Measurements from ENCODE around the gene TOGARAM2. TPM values are rescaled to one million over a fixed set of nuclear protein-coding genes. Genes with fewer than 3 reads are reported as not detected.

Gene TOGARAM2
- total and polyA plus RNA-seq, 2 of the 13 experiments (the other 11 are each of a cell fraction or from before 2014, with no cell fraction given), result under 0.01 to 0.05 TPM

DNA sequence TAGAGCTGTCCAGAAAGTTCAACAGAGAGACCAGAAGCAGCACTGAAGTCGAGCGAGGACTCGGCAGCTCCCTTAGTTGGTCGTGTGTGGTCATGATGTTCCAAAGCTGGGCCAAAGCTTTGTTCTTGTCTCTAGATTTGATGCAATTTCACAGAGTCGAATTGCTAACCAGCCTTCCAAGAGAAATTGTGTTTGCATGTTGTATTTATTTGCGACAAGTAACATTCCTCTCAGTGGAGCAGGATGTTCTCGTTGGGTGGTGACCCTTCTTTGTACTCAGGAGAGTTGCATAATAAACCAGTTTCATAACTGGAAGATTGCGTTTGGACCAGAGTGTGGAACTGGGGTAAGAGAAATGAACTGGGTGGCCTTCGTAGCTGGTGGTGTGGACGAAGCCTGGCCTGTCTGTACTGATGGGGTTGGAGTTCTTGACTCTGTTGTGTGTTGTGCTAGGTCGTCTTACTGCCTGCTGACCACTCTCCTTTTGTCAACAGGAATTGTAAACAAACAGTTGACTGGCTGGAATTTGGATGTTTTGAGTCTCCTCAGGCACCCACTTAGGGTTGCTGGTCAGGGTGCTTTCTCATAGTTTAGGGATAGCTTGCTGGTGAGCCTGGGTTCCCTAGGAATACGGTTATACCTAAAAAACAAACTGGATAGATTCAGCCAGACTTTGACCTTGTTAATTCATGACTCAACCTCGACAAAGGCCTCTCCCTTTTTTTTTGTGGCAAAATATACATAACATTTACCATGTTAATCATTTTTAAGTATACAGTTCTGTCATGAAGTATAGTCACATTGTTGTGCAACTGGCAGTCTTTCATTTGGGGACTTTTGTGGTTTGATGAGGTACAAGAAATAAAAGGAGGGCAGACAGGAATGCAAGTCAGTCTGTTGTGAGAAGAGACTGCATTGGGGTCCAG lies 28.9 kb upstream of the TOGARAM2 start (continued):
- TF ChIP-seq, protein P1, sequence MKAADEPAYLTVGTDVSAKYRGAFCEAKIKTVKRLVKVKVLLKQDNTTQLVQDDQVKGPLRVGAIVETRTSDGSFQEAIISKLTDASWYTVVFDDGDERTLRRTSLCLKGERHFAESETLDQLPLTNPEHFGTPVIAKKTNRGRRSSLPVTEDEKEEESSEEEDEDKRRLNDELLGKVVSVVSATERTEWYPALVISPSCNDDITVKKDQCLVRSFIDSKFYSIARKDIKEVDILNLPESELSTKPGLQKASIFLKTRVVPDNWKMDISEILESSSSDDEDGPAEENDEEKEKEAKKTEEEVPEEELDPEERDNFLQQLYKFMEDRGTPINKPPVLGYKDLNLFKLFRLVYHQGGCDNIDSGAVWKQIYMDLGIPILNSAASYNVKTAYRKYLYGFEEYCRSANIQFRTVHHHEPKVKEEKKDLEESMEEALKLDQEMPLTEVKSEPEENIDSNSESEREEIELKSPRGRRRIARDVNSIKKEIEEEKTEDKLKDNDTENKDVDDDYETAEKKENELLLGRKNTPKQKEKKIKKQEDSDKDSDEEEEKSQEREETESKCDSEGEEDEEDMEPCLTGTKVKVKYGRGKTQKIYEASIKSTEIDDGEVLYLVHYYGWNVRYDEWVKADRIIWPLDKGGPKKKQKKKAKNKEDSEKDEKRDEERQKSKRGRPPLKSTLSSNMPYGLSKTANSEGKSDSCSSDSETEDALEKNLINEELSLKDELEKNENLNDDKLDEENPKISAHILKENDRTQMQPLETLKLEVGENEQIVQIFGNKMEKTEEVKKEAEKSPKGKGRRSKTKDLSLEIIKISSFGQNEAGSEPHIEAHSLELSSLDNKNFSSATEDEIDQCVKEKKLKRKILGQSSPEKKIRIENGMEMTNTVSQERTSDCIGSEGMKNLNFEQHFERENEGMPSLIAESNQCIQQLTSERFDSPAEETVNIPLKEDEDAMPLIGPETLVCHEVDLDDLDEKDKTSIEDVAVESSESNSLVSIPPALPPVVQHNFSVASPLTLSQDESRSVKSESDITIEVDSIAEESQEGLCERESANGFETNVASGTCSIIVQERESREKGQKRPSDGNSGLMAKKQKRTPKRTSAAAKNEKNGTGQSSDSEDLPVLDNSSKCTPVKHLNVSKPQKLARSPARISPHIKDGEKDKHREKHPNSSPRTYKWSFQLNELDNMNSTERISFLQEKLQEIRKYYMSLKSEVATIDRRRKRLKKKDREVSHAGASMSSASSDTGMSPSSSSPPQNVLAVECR (CRISPR knock-in tag; IDR thresholded peaks at IDR 0.05; ENCODE audit: borderline replicate concordance), result peak; percentile 36; the same call in 1 of the 2 replicates
- TF ChIP-seq, protein P2, sequence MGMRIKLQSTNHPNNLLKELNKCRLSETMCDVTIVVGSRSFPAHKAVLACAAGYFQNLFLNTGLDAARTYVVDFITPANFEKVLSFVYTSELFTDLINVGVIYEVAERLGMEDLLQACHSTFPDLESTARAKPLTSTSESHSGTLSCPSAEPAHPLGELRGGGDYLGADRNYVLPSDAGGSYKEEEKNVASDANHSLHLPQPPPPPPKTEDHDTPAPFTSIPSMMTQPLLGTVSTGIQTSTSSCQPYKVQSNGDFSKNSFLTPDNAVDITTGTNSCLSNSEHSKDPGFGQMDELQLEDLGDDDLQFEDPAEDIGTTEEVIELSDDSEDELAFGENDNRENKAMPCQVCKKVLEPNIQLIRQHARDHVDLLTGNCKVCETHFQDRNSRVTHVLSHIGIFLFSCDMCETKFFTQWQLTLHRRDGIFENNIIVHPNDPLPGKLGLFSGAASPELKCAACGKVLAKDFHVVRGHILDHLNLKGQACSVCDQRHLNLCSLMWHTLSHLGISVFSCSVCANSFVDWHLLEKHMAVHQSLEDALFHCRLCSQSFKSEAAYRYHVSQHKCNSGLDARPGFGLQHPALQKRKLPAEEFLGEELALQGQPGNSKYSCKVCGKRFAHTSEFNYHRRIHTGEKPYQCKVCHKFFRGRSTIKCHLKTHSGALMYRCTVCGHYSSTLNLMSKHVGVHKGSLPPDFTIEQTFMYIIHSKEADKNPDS (CRISPR knock-in tag; IDR thresholded peaks at IDR 0.05), result 0 out of 2 replicates have a peak, but pooled peaks have one; percentile 48
- TF ChIP-seq NR2F1 (CRISPR knock-in tag; IDR thresholded peaks at IDR 0.05) (peak in 1 of 2 experiments; percentile 43; a peak in 1 of 4 replicates), SP5 (CRISPR knock-in tag; IDR thresholded peaks at IDR 0.05; ENCODE audit: borderline replicate concordance, low read depth) (no peak), TOPORS (CRISPR knock-in tag; IDR thresholded peaks at IDR 0.05) (no peak), ZNF121 (CRISPR knock-in tag; IDR thresholded peaks at IDR 0.05) (0 out of 2 replicates have a peak, but pooled peaks have one; percentile 29), LCORL (IDR thresholded peaks at IDR 0.05) (no peak), LCORL (CRISPR knock-in tag; IDR thresholded peaks at IDR 0.05) (peak; percentile 74), FOXP1 (IDR thresholded peaks at IDR 0.05) (no peak), FOXP1 (CRISPR knock-in tag; IDR thresholded peaks at IDR 0.05) (peak; percentile 23; the same call in 1 of the 2 replicates), ZNF550 (CRISPR knock-in tag; IDR thresholded peaks at IDR 0.05; ENCODE audit: borderline replicate concordance) (no peak)
- TF ChIP-seq, protein P3, sequence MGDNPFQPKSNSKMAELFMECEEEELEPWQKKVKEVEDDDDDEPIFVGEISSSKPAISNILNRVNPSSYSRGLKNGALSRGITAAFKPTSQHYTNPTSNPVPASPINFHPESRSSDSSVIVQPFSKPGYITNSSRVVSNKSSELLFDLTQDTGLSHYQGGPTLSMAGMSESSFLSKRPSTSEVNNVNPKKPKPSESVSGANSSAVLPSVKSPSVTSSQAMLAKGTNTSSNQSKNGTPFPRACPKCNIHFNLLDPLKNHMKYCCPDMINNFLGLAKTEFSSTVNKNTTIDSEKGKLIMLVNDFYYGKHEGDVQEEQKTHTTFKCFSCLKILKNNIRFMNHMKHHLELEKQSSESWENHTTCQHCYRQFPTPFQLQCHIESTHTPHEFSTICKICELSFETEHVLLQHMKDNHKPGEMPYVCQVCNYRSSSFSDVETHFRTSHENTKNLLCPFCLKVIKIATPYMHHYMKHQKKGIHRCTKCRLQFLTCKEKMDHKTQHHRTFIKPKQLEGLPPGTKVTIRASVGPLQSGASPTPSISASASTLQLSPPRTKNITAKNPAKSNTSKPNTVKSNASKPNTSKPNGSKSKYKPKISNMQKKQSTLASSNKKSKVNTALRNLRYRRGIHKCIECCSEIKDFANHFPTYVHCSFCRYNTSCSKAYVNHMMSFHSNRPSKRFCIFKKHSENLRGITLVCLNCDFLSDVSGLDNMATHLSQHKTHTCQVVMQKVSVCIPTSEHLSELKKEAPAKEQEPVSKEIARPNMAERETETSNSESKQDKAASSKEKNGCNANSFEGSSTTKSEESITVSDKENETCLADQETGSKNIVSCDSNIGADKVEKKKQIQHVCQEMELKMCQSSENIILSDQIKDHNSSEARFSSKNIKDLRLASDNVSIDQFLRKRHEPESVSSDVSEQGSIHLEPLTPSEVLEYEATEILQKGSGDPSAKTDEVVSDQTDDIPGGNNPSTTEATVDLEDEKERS (CRISPR knock-in tag; IDR thresholded peaks at IDR 0.05), result peak; percentile 60; the same call in 1 of the 2 replicates
- TF ChIP-seq, protein P4, sequence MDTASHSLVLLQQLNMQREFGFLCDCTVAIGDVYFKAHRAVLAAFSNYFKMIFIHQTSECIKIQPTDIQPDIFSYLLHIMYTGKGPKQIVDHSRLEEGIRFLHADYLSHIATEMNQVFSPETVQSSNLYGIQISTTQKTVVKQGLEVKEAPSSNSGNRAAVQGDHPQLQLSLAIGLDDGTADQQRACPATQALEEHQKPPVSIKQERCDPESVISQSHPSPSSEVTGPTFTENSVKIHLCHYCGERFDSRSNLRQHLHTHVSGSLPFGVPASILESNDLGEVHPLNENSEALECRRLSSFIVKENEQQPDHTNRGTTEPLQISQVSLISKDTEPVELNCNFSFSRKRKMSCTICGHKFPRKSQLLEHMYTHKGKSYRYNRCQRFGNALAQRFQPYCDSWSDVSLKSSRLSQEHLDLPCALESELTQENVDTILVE (CRISPR knock-in tag; IDR thresholded peaks at IDR 0.05), result peak; percentile 65; the same call in 1 of the 2 replicates
- TF ChIP-seq, protein P5, sequence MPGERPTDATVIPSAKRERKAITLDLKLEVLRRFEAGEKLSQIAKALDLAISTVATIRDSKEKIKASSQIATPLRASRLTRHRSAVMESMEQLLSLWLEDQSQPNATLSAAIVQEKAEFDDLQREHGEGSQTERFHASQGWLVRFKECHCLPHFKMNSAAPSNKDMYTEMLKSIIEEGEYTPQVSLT (CRISPR knock-in tag; IDR thresholded peaks at IDR 0.05; ENCODE audit: borderline replicate concordance, low read depth), result no peak
- TF ChIP-seq, protein P6, sequence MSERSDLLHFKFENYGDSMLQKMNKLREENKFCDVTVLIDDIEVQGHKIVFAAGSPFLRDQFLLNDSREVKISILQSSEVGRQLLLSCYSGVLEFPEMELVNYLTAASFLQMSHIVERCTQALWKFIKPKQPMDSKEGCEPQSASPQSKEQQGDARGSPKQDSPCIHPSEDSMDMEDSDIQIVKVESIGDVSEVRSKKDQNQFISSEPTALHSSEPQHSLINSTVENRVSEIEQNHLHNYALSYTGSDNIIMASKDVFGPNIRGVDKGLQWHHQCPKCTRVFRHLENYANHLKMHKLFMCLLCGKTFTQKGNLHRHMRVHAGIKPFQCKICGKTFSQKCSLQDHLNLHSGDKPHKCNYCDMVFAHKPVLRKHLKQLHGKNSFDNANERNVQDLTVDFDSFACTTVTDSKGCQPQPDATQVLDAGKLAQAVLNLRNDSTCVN (CRISPR knock-in tag; IDR thresholded peaks at IDR 0.05; ENCODE audit: borderline replicate concordance), result peak; percentile 72; the same call in 1 of the 2 replicates

All from HepG2 (cell line).